Measurements from ENCODE around the gene PDE1A.

PDE1A gene

DNA sequence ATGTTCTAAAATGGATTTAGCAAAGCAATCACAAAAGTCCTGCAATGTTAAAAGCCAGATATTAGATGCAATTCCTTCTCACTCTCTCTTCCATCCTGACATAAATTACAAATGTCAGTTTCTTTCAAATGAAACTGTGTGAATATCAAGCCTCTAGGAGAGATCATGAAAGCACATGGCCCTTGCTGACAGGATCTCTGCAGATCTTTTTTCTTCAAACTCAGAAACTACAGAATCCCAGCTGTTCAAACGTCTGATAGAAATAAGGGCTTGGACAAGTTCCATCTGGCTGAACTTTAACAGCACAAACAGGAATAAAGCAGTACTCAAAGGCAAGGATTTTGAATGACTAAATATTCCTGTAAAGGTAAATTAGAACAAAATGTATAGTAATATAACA lies 47.6 kb downstream of the PDE1A start:
- no peak for TF ChIP-seq CTCF (IDR thresholded peaks at IDR 0.05)

DNA sequence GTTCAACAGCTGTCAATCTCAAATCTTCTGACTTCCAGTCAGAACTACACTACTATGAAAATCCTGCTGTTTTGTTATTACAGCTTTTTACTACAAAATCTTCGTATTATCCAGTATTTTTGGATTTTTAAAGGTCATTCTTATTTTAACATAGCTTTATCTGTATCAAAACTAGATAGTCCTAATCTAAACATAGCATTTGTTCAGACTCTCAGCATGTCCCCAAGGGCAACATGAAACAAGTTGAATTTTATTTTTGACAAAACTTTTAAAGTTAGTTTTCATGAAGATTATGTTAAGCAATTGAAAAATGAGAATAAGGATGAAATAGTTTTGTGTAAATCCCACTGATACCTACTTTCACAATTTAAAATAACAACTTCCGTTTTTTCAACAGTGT lies 48.1 kb downstream of the PDE1A start:
- no peak for TF ChIP-seq CTCF (IDR thresholded peaks at IDR 0.05)

GRCh38 chr2:182377467-182377866 lies 49.4 kb downstream of the PDE1A start:
- no peak for TF ChIP-seq CTCF (IDR thresholded peaks at IDR 0.05)

DNA sequence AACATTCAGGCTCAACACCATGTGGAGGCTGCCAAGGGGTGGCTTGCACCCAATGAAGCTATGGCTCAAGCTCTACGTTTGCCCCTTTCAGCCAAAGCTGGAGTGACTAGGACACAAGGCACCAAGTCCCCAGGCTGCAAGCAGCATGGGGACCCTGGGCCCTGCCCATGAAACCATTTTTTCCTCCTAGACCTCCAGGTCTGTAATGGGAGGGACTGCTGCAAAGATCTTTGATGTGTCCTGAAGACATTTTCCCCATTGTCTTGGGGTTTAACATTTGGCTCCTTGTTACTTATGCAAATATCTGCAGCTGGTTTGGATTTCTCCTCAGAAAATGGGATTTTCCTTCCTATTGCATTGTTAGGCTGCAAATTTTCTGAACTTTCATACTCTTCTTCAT lies 51.0 kb downstream of the PDE1A start:
- no peak for TF ChIP-seq CTCF (IDR thresholded peaks at IDR 0.05)

- no peak for TF ChIP-seq CTCF (IDR thresholded peaks at IDR 0.05)
Observed at GRCh38 chr2:182372661-182373060, 54.2 kb downstream of the PDE1A start.

- TF ChIP-seq CTCF (IDR thresholded peaks at IDR 0.05) = no peak
Observed at GRCh38 chr2:182368996-182369395, 57.8 kb downstream of the PDE1A start.

GRCh38 chr2:182368446-182368845 lies 58.4 kb downstream of the PDE1A start:
- TF ChIP-seq CTCF (IDR thresholded peaks at IDR 0.05) = no peak

GRCh38 chr2:182367401-182367800 lies 59.4 kb downstream of the PDE1A start:
- no peak for TF ChIP-seq CTCF (IDR thresholded peaks at IDR 0.05)

Data from LNCAP (cell line).